Activated T-helper 2 cell treated with anti-CD3 and anti-CD28 coated beads, Interferon-gamma antibody, Interleukin-2, Interleukin-4, amounts not matched to agents 10 μg/mL and 5 μg/mL and 100 μg/mL, durations not matched to agents 14 hours and 24 hours and 36 hours (primary cell): ENCODE results near the gene RNLS. TPM values are rescaled to one million over a fixed set of nuclear protein-coding genes. Genes with fewer than 3 reads are reported as not detected.

ENCODE experiments used
- DNase-seq: peaks from one replicate; pipeline ENCODE4 v3.0.0; 2021; ENCODE audit warnings: low spot score
- H3K27ac Mint-ChIP-seq: one replicate; pipeline ENCODE4 v1.8.0; 2021; ENCODE audit warnings: mixed read lengths
- H3K27me3 Mint-ChIP-seq: one replicate; pipeline ENCODE4 v1.8.0; 2021; ENCODE audit warnings: low read depth, mixed read lengths
- H3K36me3 Mint-ChIP-seq: one replicate; pipeline ENCODE4 v1.8.0; 2021; ENCODE audit warnings: low read depth, mixed read lengths
- H3K4me1 Mint-ChIP-seq: one replicate; pipeline ENCODE4 v1.8.0; 2021; ENCODE audit warnings: low read depth, mixed read lengths
- H3K4me3 Mint-ChIP-seq: one replicate; pipeline ENCODE4 v1.8.0; 2021; ENCODE audit warnings: low read depth, mild to moderate bottlenecking, moderate library complexity, mixed read lengths
- H3K9me3 Mint-ChIP-seq: one replicate; pipeline ENCODE4 v1.8.0; 2021; ENCODE audit warnings: mixed read lengths
- intact Hi-C: fragments of 100-400 bp; cut with micrococcal nuclease; formaldehyde crosslinking; loops from one replicate; pipeline ENCODE4 v1.15.1; 2023
- total RNA-seq: library from RNA; stranded (reverse); gene quantifications from 2 replicates; pipeline ENCODE4 v1.2.3, GENCODE V29; 2022

RNLS gene
- total RNA-seq, 1 donor from 2014 or later: 1.6 TPM

- no peak for DNase-seq
- no peak overlapping the region for H3K4me3 Mint-ChIP-seq
- H3K36me3 Mint-ChIP-seq: no peaks in the 10 kb centered on the region
- H3K27ac Mint-ChIP-seq: no peak overlapping the region
- H3K9me3 Mint-ChIP-seq: no peaks in the 10 kb centered on the region
- intact Hi-C loops: no loop called here
- no peaks in the 10 kb centered on the region for H3K4me1 Mint-ChIP-seq
- peaks cover 30% of the 10 kb centered on the region for H3K27me3 Mint-ChIP-seq
Observed at GRCh38 chr10:88458209-88458608, 124.9 kb downstream of the RNLS start.

GRCh38 chr10:88457660-88458059, 125.5 kb downstream of the RNLS start:
- H3K36me3 Mint-ChIP-seq: no peaks in the 10 kb centered on the region
- intact Hi-C loops: no loop called here
- no peak overlapping the region for H3K4me3 Mint-ChIP-seq
- no peaks in the 10 kb centered on the region for H3K9me3 Mint-ChIP-seq
- H3K4me1 Mint-ChIP-seq: no peaks in the 10 kb centered on the region
- H3K27me3 Mint-ChIP-seq: peaks cover 25% of the 10 kb centered on the region
- no peak overlapping the region for H3K27ac Mint-ChIP-seq
- DNase-seq: no peak

GRCh38 chr10:88456730-88457129, 126.4 kb downstream of the RNLS start:
- Mint-ChIP-seq H3K36me3 (no peaks in the 10 kb centered on the region), H3K4me3 (no peak overlapping the region), H3K27ac (no peak overlapping the region), H3K9me3 (no peaks in the 10 kb centered on the region), H3K4me1 (peaks cover under 1% of the 10 kb centered on the region), H3K27me3 (peaks cover 21% of the 10 kb centered on the region)
- intact Hi-C loops: no loop called here
- no peak for DNase-seq

- Mint-ChIP-seq H3K27me3 (peaks cover 23% of the 10 kb centered on the region), H3K9me3 (no peaks in the 10 kb centered on the region), H3K4me3 (no peak overlapping the region), H3K27ac (no peak overlapping the region), H3K4me1 (peaks cover 2% of the 10 kb centered on the region), H3K36me3 (no peaks in the 10 kb centered on the region)
- intact Hi-C loops: no loop called here
- no peak for DNase-seq
Observed at GRCh38 chr10:88455831-88456230, 127.3 kb downstream of the RNLS start.

GRCh38 chr10:88450201-88450600, 132.9 kb downstream of the RNLS start:
- Mint-ChIP-seq H3K27ac (no peak overlapping the region), H3K4me3 (no peak overlapping the region), H3K27me3 (peaks cover 26% of the 10 kb centered on the region), H3K9me3 (peaks cover 5% of the 10 kb centered on the region), H3K4me1 (peaks cover 2% of the 10 kb centered on the region), H3K36me3 (no peaks in the 10 kb centered on the region)
- no peak for DNase-seq
- intact Hi-C loops: no loop called here

- no peaks in the 10 kb centered on the region for H3K4me1 Mint-ChIP-seq
- H3K4me3 Mint-ChIP-seq: no peak overlapping the region
- no peaks in the 10 kb centered on the region for H3K36me3 Mint-ChIP-seq
- no peak overlapping the region for H3K27ac Mint-ChIP-seq
- H3K9me3 Mint-ChIP-seq: peaks cover 12% of the 10 kb centered on the region
- DNase-seq: no peak
- peaks cover 27% of the 10 kb centered on the region for H3K27me3 Mint-ChIP-seq
- intact Hi-C loops: no loop called here
Observed at GRCh38 chr10:88442716-88443115, 140.4 kb downstream of the RNLS start.

GRCh38 chr10:88440541-88440940, 142.6 kb downstream of the RNLS start:
- intact Hi-C loops: no loop called here
- no peak overlapping the region for H3K27ac Mint-ChIP-seq
- H3K36me3 Mint-ChIP-seq: no peaks in the 10 kb centered on the region

GRCh38 chr10:88439932-88440331, 143.2 kb downstream of the RNLS start:
- no peaks in the 10 kb centered on the region for H3K36me3 Mint-ChIP-seq
- no peak for DNase-seq
- no peaks in the 10 kb centered on the region for H3K4me1 Mint-ChIP-seq
- no peak overlapping the region for H3K4me3 Mint-ChIP-seq
- no peak overlapping the region for H3K27ac Mint-ChIP-seq
- peaks cover 16% of the 10 kb centered on the region for H3K27me3 Mint-ChIP-seq
- H3K9me3 Mint-ChIP-seq: peaks cover 6% of the 10 kb centered on the region
- intact Hi-C loops: no loop called here

More at GRCh38 chr10:88440541-88440940, 142.6 kb downstream of the RNLS start:
- DNase-seq: no peak
- no peaks in the 10 kb centered on the region for H3K4me1 Mint-ChIP-seq
- peaks cover 17% of the 10 kb centered on the region for H3K27me3 Mint-ChIP-seq
- H3K9me3 Mint-ChIP-seq: peaks cover 7% of the 10 kb centered on the region
- no peak overlapping the region for H3K4me3 Mint-ChIP-seq

GRCh38 chr10:88437411-88437810, 145.7 kb downstream of the RNLS start:
- intact Hi-C loops: no loop called here
- Mint-ChIP-seq H3K27ac (no peak overlapping the region), H3K9me3 (no peaks in the 10 kb centered on the region), H3K4me3 (no peak overlapping the region), H3K27me3 (peaks cover 13% of the 10 kb centered on the region), H3K36me3 (no peaks in the 10 kb centered on the region), H3K4me1 (no peaks in the 10 kb centered on the region)
- DNase-seq: no peak

GRCh38 chr10:88433565-88434186, 149.4 kb downstream of the RNLS start:
- Mint-ChIP-seq H3K4me3 (no peak overlapping the region), H3K4me1 (no peaks in the 10 kb centered on the region), H3K27ac (no peak overlapping the region), H3K9me3 (no peaks in the 10 kb centered on the region), H3K36me3 (no peaks in the 10 kb centered on the region), H3K27me3 (peaks cover 29% of the 10 kb centered on the region)
- intact Hi-C loops: no loop called here
- no peak for DNase-seq

- Mint-ChIP-seq H3K4me3 (no peak overlapping the region), H3K4me1 (peaks cover 3% of the 10 kb centered on the region), H3K36me3 (no peaks in the 10 kb centered on the region), H3K27ac (no peak overlapping the region), H3K27me3 (peaks cover 46% of the 10 kb centered on the region), H3K9me3 (no peaks in the 10 kb centered on the region)
- DNase-seq: no peak
- intact Hi-C loops: no loop called here
Observed at GRCh38 chr10:88431103-88431502, 152.0 kb downstream of the RNLS start.

- no peak overlapping the region for H3K27ac Mint-ChIP-seq
- H3K9me3 Mint-ChIP-seq: no peaks in the 10 kb centered on the region
- no peaks in the 10 kb centered on the region for H3K36me3 Mint-ChIP-seq
- no peak for DNase-seq
- no peak overlapping the region for H3K4me3 Mint-ChIP-seq
- H3K27me3 Mint-ChIP-seq: peaks cover 61% of the 10 kb centered on the region
- peaks cover 3% of the 10 kb centered on the region for H3K4me1 Mint-ChIP-seq
- intact Hi-C loops: no loop called here
Observed at GRCh38 chr10:88428976-88429375, 154.1 kb downstream of the RNLS start.

- H3K27ac Mint-ChIP-seq: no peak overlapping the region
- intact Hi-C loops: no loop called here
- no peaks in the 10 kb centered on the region for H3K36me3 Mint-ChIP-seq
- H3K4me3 Mint-ChIP-seq: no peak overlapping the region
- peaks cover 65% of the 10 kb centered on the region for H3K27me3 Mint-ChIP-seq
- H3K9me3 Mint-ChIP-seq: no peaks in the 10 kb centered on the region
- H3K4me1 Mint-ChIP-seq: peaks cover 3% of the 10 kb centered on the region
- DNase-seq: no peak
Observed at GRCh38 chr10:88428442-88428841, 154.7 kb downstream of the RNLS start.

- DNase-seq: no peak
- H3K36me3 Mint-ChIP-seq: no peaks in the 10 kb centered on the region
- H3K9me3 Mint-ChIP-seq: no peaks in the 10 kb centered on the region
- peaks cover 3% of the 10 kb centered on the region for H3K4me1 Mint-ChIP-seq
- peaks cover 62% of the 10 kb centered on the region for H3K27me3 Mint-ChIP-seq
- H3K4me3 Mint-ChIP-seq: no peak overlapping the region
- H3K27ac Mint-ChIP-seq: no peak overlapping the region
- intact Hi-C loops: no loop called here
Observed at GRCh38 chr10:88427024-88427423, 156.1 kb downstream of the RNLS start.
